Prostate gland (tissue), 2 donors: Measurements from ENCODE around the gene GPR183.

Source experiments
- POLR2A ChIP-seq: fragments of 450-650 bp; IDR thresholded peaks from one replicate; pipeline ENCODE4 v1.6.1; 2016; ENCODE audit warnings: antibody characterized with exemption, mild to moderate bottlenecking
- POLR2AphosphoS5 ChIP-seq: sonication (generic); formaldehyde crosslinking; IDR thresholded peaks from one replicate; pipeline ENCODE4 v1.6.1; 2017; ENCODE audit warnings: antibody characterized with exemption
- TF ChIP-seq, protein P1 (sequence below), 4 experiments: fragments of 200-600 bp in 2 of 4; fragments of 450-650 bp in 2 of 4; sonication (generic) in 2 of 4; IDR thresholded peaks; 1 replicate in 3 of 4; 2 replicates in 1 of 4; pipeline ENCODE4 v1.5.1; 2016 to 2019; ENCODE audit warnings: antibody characterized with exemption in 4 of 4, mild to moderate bottlenecking in 2 of 4, moderate library complexity in 2 of 4

DNA sequence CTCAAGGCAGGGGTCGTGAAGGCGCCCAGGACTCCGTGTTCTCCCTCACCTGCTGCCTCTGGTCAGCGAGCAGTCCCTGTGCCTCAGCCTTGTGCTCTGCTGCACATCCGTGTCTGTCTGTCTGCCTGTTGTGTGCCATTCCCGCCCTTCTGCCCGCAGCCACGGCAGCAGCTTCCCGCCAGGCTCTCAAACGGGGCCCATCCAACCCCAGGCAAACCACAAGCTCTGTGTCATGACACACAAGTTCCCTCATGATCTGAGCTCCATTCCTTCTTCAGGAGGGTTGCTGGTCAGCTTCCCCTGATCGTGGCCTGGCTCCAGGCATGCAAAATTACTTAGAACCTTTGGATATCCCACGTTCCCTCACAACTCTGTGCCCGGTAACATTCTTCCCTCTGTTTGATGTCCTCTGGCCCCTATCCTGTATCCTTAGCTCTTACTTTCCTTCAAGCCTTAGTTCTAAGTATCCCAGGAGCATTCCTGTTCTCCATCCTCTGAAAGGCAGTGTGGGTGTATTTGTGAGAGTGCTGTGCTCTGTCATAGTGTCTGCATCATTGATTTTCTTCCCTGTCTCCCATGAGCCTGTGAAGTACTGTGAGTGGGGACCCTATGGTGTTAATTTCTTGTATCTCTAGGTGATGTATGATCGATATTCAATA lies 3.2 kb downstream of the GPR183 start:
- TF ChIP-seq POLR2AphosphoS5 (no peak), POLR2A (no peak)
- TF ChIP-seq, protein P1, sequence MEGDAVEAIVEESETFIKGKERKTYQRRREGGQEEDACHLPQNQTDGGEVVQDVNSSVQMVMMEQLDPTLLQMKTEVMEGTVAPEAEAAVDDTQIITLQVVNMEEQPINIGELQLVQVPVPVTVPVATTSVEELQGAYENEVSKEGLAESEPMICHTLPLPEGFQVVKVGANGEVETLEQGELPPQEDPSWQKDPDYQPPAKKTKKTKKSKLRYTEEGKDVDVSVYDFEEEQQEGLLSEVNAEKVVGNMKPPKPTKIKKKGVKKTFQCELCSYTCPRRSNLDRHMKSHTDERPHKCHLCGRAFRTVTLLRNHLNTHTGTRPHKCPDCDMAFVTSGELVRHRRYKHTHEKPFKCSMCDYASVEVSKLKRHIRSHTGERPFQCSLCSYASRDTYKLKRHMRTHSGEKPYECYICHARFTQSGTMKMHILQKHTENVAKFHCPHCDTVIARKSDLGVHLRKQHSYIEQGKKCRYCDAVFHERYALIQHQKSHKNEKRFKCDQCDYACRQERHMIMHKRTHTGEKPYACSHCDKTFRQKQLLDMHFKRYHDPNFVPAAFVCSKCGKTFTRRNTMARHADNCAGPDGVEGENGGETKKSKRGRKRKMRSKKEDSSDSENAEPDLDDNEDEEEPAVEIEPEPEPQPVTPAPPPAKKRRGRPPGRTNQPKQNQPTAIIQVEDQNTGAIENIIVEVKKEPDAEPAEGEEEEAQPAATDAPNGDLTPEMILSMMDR (IDR thresholded peaks at IDR 0.05): no peak
